ENCODE data around the gene RREB1.

Gene RREB1

GRCh38 chr6:7201444-7201731, 93.6 kb downstream of the RREB1 start:
- DNase-seq (ENCODE audit: low read depth in 1 of 2, low spot score in 1 of 2): no peak
- no peak for TF ChIP-seq JUND (IDR thresholded peaks at IDR 0.05; ENCODE audit: low read depth)
- in situ Hi-C loops (cut with HindIII; ENCODE audit: low pct_unique_long_range_greater_than_20kb, low sequenced_read_pairs): no loop called here

GRCh38 chr6:7201732-7202541, 94.2 kb downstream of the RREB1 start:
- DNase-seq (ENCODE audit: low read depth in 1 of 2, low spot score in 1 of 2): peak in 1 of 2 experiments; percentile 18
- no peak for TF ChIP-seq JUND (IDR thresholded peaks at IDR 0.05; ENCODE audit: low read depth)
- in situ Hi-C loops (cut with HindIII; ENCODE audit: low pct_unique_long_range_greater_than_20kb, low sequenced_read_pairs): no loop called here

- in situ Hi-C loops (cut with HindIII; ENCODE audit: low pct_unique_long_range_greater_than_20kb, low sequenced_read_pairs): no loop called here
- DNase-seq (ENCODE audit: low read depth in 1 of 2, low spot score in 1 of 2): no peak
- TF ChIP-seq JUND (IDR thresholded peaks at IDR 0.05; ENCODE audit: low read depth): no peak
Measured at GRCh38 chr6:7202950-7203349, 95.2 kb downstream of the RREB1 start.

- DNase-seq (ENCODE audit: low read depth in 1 of 2, low spot score in 1 of 2): no peak
- in situ Hi-C loops (cut with HindIII; ENCODE audit: low pct_unique_long_range_greater_than_20kb, low sequenced_read_pairs): no loop called here
- TF ChIP-seq JUND (IDR thresholded peaks at IDR 0.05; ENCODE audit: low read depth): no peak
Measured at GRCh38 chr6:7203939-7204338, 96.2 kb downstream of the RREB1 start.

- DNase-seq (ENCODE audit: low read depth in 1 of 2, low spot score in 1 of 2): no peak
- TF ChIP-seq JUND (IDR thresholded peaks at IDR 0.05; ENCODE audit: low read depth): no peak
- in situ Hi-C loops (cut with HindIII; ENCODE audit: low pct_unique_long_range_greater_than_20kb, low sequenced_read_pairs): no loop called here
Measured at GRCh38 chr6:7204726-7205125, 97.0 kb downstream of the RREB1 start.

GRCh38 chr6:7207720-7208119, 100.0 kb downstream of the RREB1 start:
- in situ Hi-C loops (cut with HindIII; ENCODE audit: low pct_unique_long_range_greater_than_20kb, low sequenced_read_pairs): no loop called here
- DNase-seq (ENCODE audit: low read depth in 1 of 2, low spot score in 1 of 2): no peak
- no peak for TF ChIP-seq JUND (IDR thresholded peaks at IDR 0.05; ENCODE audit: low read depth)

- no peak for DNase-seq (ENCODE audit: low read depth in 1 of 2, low spot score in 1 of 2)
- no peak for TF ChIP-seq JUND (IDR thresholded peaks at IDR 0.05; ENCODE audit: low read depth)
- in situ Hi-C loops (cut with HindIII; ENCODE audit: low pct_unique_long_range_greater_than_20kb, low sequenced_read_pairs): no loop called here
Measured at GRCh38 chr6:7213416-7213815, 105.7 kb downstream of the RREB1 start.

GRCh38 chr6:7214468-7214867, 106.7 kb downstream of the RREB1 start:
- TF ChIP-seq JUND (IDR thresholded peaks at IDR 0.05; ENCODE audit: low read depth): no peak
- DNase-seq (ENCODE audit: low read depth in 1 of 2, low spot score in 1 of 2): no peak
- in situ Hi-C loops (cut with HindIII; ENCODE audit: low pct_unique_long_range_greater_than_20kb, low sequenced_read_pairs): no loop called here

- in situ Hi-C loops (cut with HindIII; ENCODE audit: low pct_unique_long_range_greater_than_20kb, low sequenced_read_pairs): no loop called here
- DNase-seq (ENCODE audit: low read depth in 1 of 2, low spot score in 1 of 2): no peak
- TF ChIP-seq JUND (IDR thresholded peaks at IDR 0.05; ENCODE audit: low read depth): no peak
Measured at GRCh38 chr6:7215131-7215530, 107.4 kb downstream of the RREB1 start.

GRCh38 chr6:7215798-7216231, 108.1 kb downstream of the RREB1 start:
- in situ Hi-C loops (cut with HindIII; ENCODE audit: low pct_unique_long_range_greater_than_20kb, low sequenced_read_pairs): no loop called here
- no peak for TF ChIP-seq JUND (IDR thresholded peaks at IDR 0.05; ENCODE audit: low read depth)
- DNase-seq (ENCODE audit: low read depth in 1 of 2, low spot score in 1 of 2): no peak

- TF ChIP-seq JUND (IDR thresholded peaks at IDR 0.05; ENCODE audit: low read depth): no peak
- in situ Hi-C loops (cut with HindIII; ENCODE audit: low pct_unique_long_range_greater_than_20kb, low sequenced_read_pairs): no loop called here
- no peak for DNase-seq (ENCODE audit: low read depth in 1 of 2, low spot score in 1 of 2)
Measured at GRCh38 chr6:7216941-7217621, 109.3 kb downstream of the RREB1 start.

GRCh38 chr6:7218406-7218988, 110.7 kb downstream of the RREB1 start:
- DNase-seq (ENCODE audit: low read depth in 1 of 2, low spot score in 1 of 2): no peak
- no peak for TF ChIP-seq JUND (IDR thresholded peaks at IDR 0.05; ENCODE audit: low read depth)
- in situ Hi-C loops (cut with HindIII; ENCODE audit: low pct_unique_long_range_greater_than_20kb, low sequenced_read_pairs): no loop called here

- TF ChIP-seq JUND (IDR thresholded peaks at IDR 0.05; ENCODE audit: low read depth): no peak
- in situ Hi-C loops (cut with HindIII; ENCODE audit: low pct_unique_long_range_greater_than_20kb, low sequenced_read_pairs): no loop called here
- no peak for DNase-seq (ENCODE audit: low read depth in 1 of 2, low spot score in 1 of 2)
Measured at GRCh38 chr6:7219310-7219709, 111.5 kb downstream of the RREB1 start.

All from T47D (cell line).